Skeletal muscle tissue (tissue), 4 donors: ENCODE measurements around the gene IQCK. TPM values are rescaled to one million over a fixed set of nuclear protein-coding genes. Genes with fewer than 3 reads are reported as not detected.

Experiments used
- H3K27ac ChIP-seq: one replicate; pipeline ENCODE4 v1.7.0; 2013; ENCODE audit warnings: mild to moderate bottlenecking, low read depth, low read length, inconsistent platforms
- H3K27me3 ChIP-seq, 3 donors: one replicate each; pipeline ENCODE4 v1.7.0; 2013; ENCODE audit warnings: low read length in 3 of 3; ENCODE audit not compliant: control insufficient read depth in 3 of 3, insufficient read depth in 3 of 3
- H3K36me3 ChIP-seq, 3 donors: one replicate each; pipeline ENCODE4 v1.7.0; 2013; ENCODE audit warnings: low read length in 3 of 3; ENCODE audit not compliant: control insufficient read depth in 3 of 3, insufficient read depth in 3 of 3
- H3K4me1 ChIP-seq, 3 donors: one replicate each; pipeline ENCODE4 v1.7.0; 2013; ENCODE audit warnings: low read length in 3 of 3, mild to moderate bottlenecking in 3 of 3; ENCODE audit not compliant: control insufficient read depth in 3 of 3, insufficient read depth in 3 of 3
- H3K4me3 ChIP-seq, 3 donors: one replicate each; pipeline ENCODE4 v1.7.0; 2013; ENCODE audit warnings: low read length in 3 of 3
- H3K9ac ChIP-seq, 3 donors: one replicate each; pipeline ENCODE4 v1.7.0; 2013; ENCODE audit warnings: low read length in 3 of 3, mild to moderate bottlenecking in 3 of 3, moderate library complexity in 2 of 3, low read depth in 1 of 3
- H3K9me3 ChIP-seq, 3 donors: one replicate each; pipeline ENCODE4 v1.7.0; 2013; ENCODE audit warnings: low read length in 3 of 3; ENCODE audit not compliant: control insufficient read depth in 3 of 3
- total RNA-seq: library from RNA; depleted of rRNA; stranded (reverse); fragments of >200 nt; gene quantifications from one replicate; pipeline ENCODE4 v1.2.3, GENCODE V29; 2014
- donor health status: Osteomylitis.

The IQCK gene
- total RNA-seq, 1 donor from 2014 or later: 10.4 TPM

GRCh38 chr16:19883296-19883965, 165.4 kb downstream of the IQCK start:
- Histone ChIP-seq H3K27ac (peak overlapping the region; percentile 89), H3K27me3 (no peaks in the 10 kb centered on the region), H3K36me3 (peaks cover 5 to 15% (median 6%) of the 10 kb centered on the region in 3 donors), H3K9ac (peak overlapping the region; percentile 81 to 97 (median 88)), H3K4me3 (peak overlapping the region; percentile 78 to 85 (median 85)), H3K9me3 (no peaks in the 10 kb centered on the region), H3K4me1 (peaks cover 39 to 50% (median 47%) of the 10 kb centered on the region in 3 donors)

GRCh38 chr16:19883966-19884485, 166.0 kb downstream of the IQCK start:
- Histone ChIP-seq H3K9me3 (no peaks in the 10 kb centered on the region), H3K9ac (peak overlapping the region; percentile 81 to 97 (median 88)), H3K36me3 (peaks cover 5 to 10% (median 6%) of the 10 kb centered on the region in 3 donors), H3K4me1 (peaks cover 34 to 44% (median 42%) of the 10 kb centered on the region in 3 donors), H3K4me3 (peak overlapping the region; percentile 78 to 85 (median 85)), H3K27me3 (no peaks in the 10 kb centered on the region), H3K27ac (peak overlapping the region; percentile 89)

- H3K36me3 ChIP-seq: peaks cover 0 to 9% (median 5%) of the 10 kb centered on the region in 3 donors
- H3K4me3 ChIP-seq: peak within 1 kb of the TSS; percentile 80 to 85 (median 85)
- no peaks in the 10 kb centered on the region for H3K27me3 ChIP-seq
- peak within 1 kb of the TSS; percentile 81 to 97 (median 88) for H3K9ac ChIP-seq
- no peaks in the 10 kb centered on the region for H3K9me3 ChIP-seq
- peaks cover 28 to 36% (median 33%) of the 10 kb centered on the region in 3 donors for H3K4me1 ChIP-seq
- peak within 1 kb of the TSS; percentile 89 for H3K27ac ChIP-seq
Measured at GRCh38 chr16:19884611-19885450, 166.8 kb downstream of the IQCK start, which contains the start of gene GPRC5B. TSS of gene GPRC5B (minus strand) at chr16:19884848. CDS start at chr16:19872845, 12,003 bp downstream.

GRCh38 chr16:19885451-19886072, 167.5 kb downstream of the IQCK start:
- peak overlapping the region; percentile 80 to 85 (median 80) for H3K4me3 ChIP-seq
- H3K9me3 ChIP-seq: no peaks in the 10 kb centered on the region
- H3K27me3 ChIP-seq: no peaks in the 10 kb centered on the region
- peaks cover 26 to 34% (median 30%) of the 10 kb centered on the region in 3 donors for H3K4me1 ChIP-seq
- no peak overlapping the region for H3K27ac ChIP-seq
- H3K36me3 ChIP-seq: peaks cover 0 to 7% (median 2%) of the 10 kb centered on the region in 3 donors
- peak overlapping the region; percentile 67 to 80 (median 70) for H3K9ac ChIP-seq

GRCh38 chr16:19886073-19886941, 168.2 kb downstream of the IQCK start:
- H3K27ac ChIP-seq: no peak overlapping the region
- no peaks in the 10 kb centered on the region for H3K27me3 ChIP-seq

GRCh38 chr16:19888834-19889233, 170.8 kb downstream of the IQCK start:
- Histone ChIP-seq H3K9me3 (peaks cover 0 to 2% (median 2%) of the 10 kb centered on the region in 3 donors), H3K27ac (no peak overlapping the region), H3K4me3 (no peak overlapping the region), H3K36me3 (no peaks in the 10 kb centered on the region), H3K27me3 (peaks cover 0 to 3% (median 0%) of the 10 kb centered on the region in 3 donors), H3K4me1 (peaks cover 12 to 17% (median 13%) of the 10 kb centered on the region in 3 donors), H3K9ac (no peak overlapping the region)

More at GRCh38 chr16:19886073-19886941, 168.2 kb downstream of the IQCK start:
- Histone ChIP-seq H3K4me3 (peak overlapping the region in 2 of 3 donors; percentile 50 to 56), H3K9ac (no peak overlapping the region), H3K4me1 (peaks cover 21 to 29% (median 27%) of the 10 kb centered on the region in 3 donors), H3K9me3 (peaks cover 0 to 2% (median 2%) of the 10 kb centered on the region in 3 donors), H3K36me3 (peaks cover 0 to under 1% (median 0%) of the 10 kb centered on the region in 3 donors)

- Histone ChIP-seq H3K9me3 (peaks cover 0 to 2% (median 2%) of the 10 kb centered on the region in 3 donors), H3K27ac (no peak overlapping the region), H3K36me3 (no peaks in the 10 kb centered on the region), H3K27me3 (peaks cover 0 to 3% (median 0%) of the 10 kb centered on the region in 3 donors), H3K4me3 (no peak overlapping the region), H3K4me1 (peaks cover 2 to 7% (median 3%) of the 10 kb centered on the region in 3 donors), H3K9ac (no peak overlapping the region)
Measured at GRCh38 chr16:19890901-19891300, 172.8 kb downstream of the IQCK start.

- Histone ChIP-seq H3K9ac (no peak overlapping the region), H3K36me3 (no peaks in the 10 kb centered on the region), H3K4me1 (no peaks in the 10 kb centered on the region), H3K27me3 (peaks cover 0 to 6% (median 3%) of the 10 kb centered on the region in 3 donors), H3K27ac (no peak overlapping the region), H3K9me3 (peaks cover 0 to 2% (median 2%) of the 10 kb centered on the region in 3 donors), H3K4me3 (no peak overlapping the region)
Measured at GRCh38 chr16:19892902-19893301, 174.8 kb downstream of the IQCK start.
